Muscle of back (tissue), 11 donors: Measurements from ENCODE around the gene AKR1B15. TPM values are rescaled to one million over a fixed set of nuclear protein-coding genes. Genes with fewer than 3 reads are reported as not detected.
"Not testable (repeated sequence)": the region's sequence is repeated elsewhere in the genome, so short reads cannot be mapped to it uniquely, and the experiment has no call there.

ENCODE experiments used
- DNase-seq, 3 donors: peaks; one replicate each; pipeline versions ENCODE4 v3.0.0 to v3.0.0-alpha.2; 2013
- polyA plus RNA-seq, 10 donors: library from polyadenylated mRNA; unstranded; fragments of 120-200 nt; gene quantifications; one replicate each; pipeline ENCODE4 v1.2.1, GENCODE V29; 2013; ENCODE audit not compliant: insufficient read length in 10 of 10

Gene AKR1B15
- polyA plus RNA-seq, 10 donors, result 0.08 to 0.67 (median 0.27) TPM; not detected in 1

- not testable (repeated sequence) for DNase-seq
These were observed 12.7 kb downstream of the AKR1B15 start for GRCh38 chr7:134561616-134562015.

- DNase-seq, result peak in 2 of 3 donors; percentile 2 to 38
These were observed 13.2 kb downstream of the AKR1B15 start for GRCh38 chr7:134562136-134562535.

GRCh38 chr7:134563398-134563749 lies 14.5 kb downstream of the AKR1B15 start:
- not testable (repeated sequence) for DNase-seq

- peak in 2 of 3 donors; percentile 11 to 35 for DNase-seq
These were observed 16.8 kb downstream of the AKR1B15 start for GRCh38 chr7:134565643-134566136.

GRCh38 chr7:134567368-134567767 lies 18.5 kb downstream of the AKR1B15 start:
- DNase-seq, result no peak

GRCh38 chr7:134569962-134570361 lies 21.1 kb downstream of the AKR1B15 start:
- DNase-seq, result not testable (repeated sequence)

- no peak for DNase-seq
These were observed 22.2 kb downstream of the AKR1B15 start for GRCh38 chr7:134571101-134571500.

GRCh38 chr7:134571746-134572461 lies 23.0 kb downstream of the AKR1B15 start:
- DNase-seq, result no peak

GRCh38 chr7:134574322-134574721 lies 25.4 kb downstream of the AKR1B15 start:
- DNase-seq, result no peak

- DNase-seq, result no peak
These were observed 35.4 kb downstream of the AKR1B15 start for GRCh38 chr7:134584290-134584689.

- no peak for DNase-seq
These were observed 37.0 kb downstream of the AKR1B15 start for GRCh38 chr7:134585897-134586296.

- no peak for DNase-seq
These were observed 38.8 kb downstream of the AKR1B15 start for GRCh38 chr7:134587750-134588149.

GRCh38 chr7:134589491-134589941 lies 40.6 kb downstream of the AKR1B15 start:
- no peak for DNase-seq

- peak; percentile 59 to 71 (median 60) for DNase-seq
These were observed 44.9 kb downstream of the AKR1B15 start for GRCh38 chr7:134593530-134594392.

GRCh38 chr7:134594877-134595276 lies 46.0 kb downstream of the AKR1B15 start:
- no peak for DNase-seq

- DNase-seq, result no peak
These were observed 50.5 kb downstream of the AKR1B15 start for GRCh38 chr7:134599371-134599770.

GRCh38 chr7:134601459-134601858 lies 52.5 kb downstream of the AKR1B15 start:
- DNase-seq, result no peak

GRCh38 chr7:134602881-134603451 lies 54.1 kb downstream of the AKR1B15 start:
- no peak for DNase-seq

- DNase-seq, result peak; percentile 48 to 76 (median 72)
These were observed 57.3 kb downstream of the AKR1B15 start for GRCh38 chr7:134605978-134606923.

- no peak for DNase-seq
These were observed 62.8 kb downstream of the AKR1B15 start for GRCh38 chr7:134611611-134612151.

- DNase-seq, result no peak
These were observed 63.3 kb downstream of the AKR1B15 start for GRCh38 chr7:134612197-134612596.
